Hepatocyte (in vitro differentiated cells): ENCODE results near the gene PYHIN1. TPM values are rescaled to one million over a fixed set of nuclear protein-coding genes. Genes with fewer than 3 reads are reported as not detected.

Source experiments
- DNase-seq: peaks from one replicate; pipeline ENCODE4 v3.0.0-alpha.2; 2016; ENCODE audit warnings: low spot score
- H2AFZ ChIP-seq: fragments of 200-600 bp; sonication (generic); 2 replicates; pipeline ENCODE4 v1.6.0; 2016; ENCODE audit warnings: antibody characterized with exemption, mild to moderate bottlenecking
- H3K27ac ChIP-seq: fragments of 200-600 bp; sonication (generic); 2 replicates; pipeline ENCODE4 v1.5.1; 2016; ENCODE audit warnings: mild to moderate bottlenecking
- H3K27me3 ChIP-seq: fragments of 200-600 bp; sonication (generic); 2 replicates; pipeline ENCODE4 v1.6.1; 2016
- H3K36me3 ChIP-seq: fragments of 200-600 bp; sonication (generic); replicated peaks from 2 replicates; pipeline ENCODE4 v1.5.1; 2016; ENCODE audit warnings: low read depth; ENCODE audit not compliant: insufficient read depth
- H3K4me1 ChIP-seq: fragments of 200-600 bp; sonication (generic); 2 replicates; pipeline ENCODE4 v1.5.1; 2016; ENCODE audit warnings: mild to moderate bottlenecking, moderate library complexity; ENCODE audit not compliant: insufficient read depth
- H3K4me2 ChIP-seq: fragments of 200-600 bp; sonication (generic); 2 replicates; pipeline ENCODE4 v1.6.0; 2016
- H3K4me3 ChIP-seq: fragments of 200-600 bp; sonication (generic); 2 replicates; pipeline ENCODE4 v1.5.1; 2016; ENCODE audit warnings: mild to moderate bottlenecking
- H3K79me2 ChIP-seq: fragments of 200-600 bp; sonication (generic); 2 replicates; pipeline ENCODE4 v1.6.0; 2017; ENCODE audit warnings: mild to moderate bottlenecking
- H3K9me2 ChIP-seq: fragments of 200-600 bp; sonication (generic); replicated peaks from 2 replicates; pipeline ENCODE4 v1.6.0; 2017; ENCODE audit warnings: mild to moderate bottlenecking; ENCODE audit not compliant: insufficient read depth
- H3K9me3 ChIP-seq: fragments of 200-600 bp; sonication (generic); 2 replicates; pipeline ENCODE4 v1.5.1; 2016; ENCODE audit warnings: low read depth, mild to moderate bottlenecking
- H4K20me1 ChIP-seq: fragments of 200-600 bp; sonication (generic); 2 replicates; pipeline ENCODE4 v1.6.0; 2016; ENCODE audit warnings: mild to moderate bottlenecking; ENCODE audit not compliant: insufficient read depth, poor library complexity, severe bottlenecking
- CTCF ChIP-seq: fragments of 200-600 bp; sonication (generic); IDR thresholded peaks from 2 replicates; pipeline ENCODE4 v1.5.1; 2016; ENCODE audit warnings: antibody characterized with exemption, mild to moderate bottlenecking; ENCODE audit not compliant: poor library complexity
- EZH2 ChIP-seq: fragments of 200-600 bp; sonication (generic); IDR thresholded peaks from 2 replicates; pipeline ENCODE4 v1.6.1; 2016; ENCODE audit warnings: antibody characterized with exemption, mild to moderate bottlenecking, borderline replicate concordance
- EZH2phosphoT487 ChIP-seq: fragments of 200-600 bp; sonication (generic); IDR thresholded peaks from one replicate; pipeline ENCODE4 v1.6.1; 2018; ENCODE audit warnings: antibody characterized with exemption, mild to moderate bottlenecking, low read depth, moderate library complexity; ENCODE audit not compliant: unreplicated experiment, severe bottlenecking
- WGBS: methylation state at CpG from one replicate; pipeline ENCODE4 v1.1.6; 2016; ENCODE audit warnings: low lambda C conversion rate; ENCODE audit errors: missing lambda C conversion rate; 5-methylcytosine and 5-hydroxymethylcytosine counted together
- polyA plus RNA-seq: library from polyadenylated mRNA; unstranded; fragments of >200 nt; fragmentation: Nextera tagmentation; extraction: Ambion mirVana; gene quantifications from 2 replicates; pipeline ENCODE4 v1.2.1, GENCODE V29; 2016
- total RNA-seq: library from RNA; depleted of rRNA; stranded (reverse); fragments of >200 nt; gene quantifications from 2 replicates; pipeline ENCODE4 v1.2.3, GENCODE V29; 2014

PYHIN1 gene
- total and polyA plus RNA-seq, 2 experiments from 2014 or later = not detected

- no peaks in the 10 kb centered on the region for H3K9me3 ChIP-seq
- TF ChIP-seq CTCF = no peak
- no peak for TF ChIP-seq EZH2phosphoT487
- no peak for TF ChIP-seq EZH2
- H3K36me3 ChIP-seq = no peaks in the 10 kb centered on the region
- H3K4me1 ChIP-seq = no peaks in the 10 kb centered on the region
- H3K9me2 ChIP-seq = no peaks in the 10 kb centered on the region
- H3K79me2 ChIP-seq = peaks cover 22% of the 10 kb centered on the region
- no peaks in the 10 kb centered on the region for H4K20me1 ChIP-seq
- no peak overlapping the region for H3K4me3 ChIP-seq
- DNase-seq = no peak
- WGBS = 85% methylated on average over 10 of the region's 10 CpGs
- H3K27me3 ChIP-seq = no peaks in the 10 kb centered on the region
- H2AFZ ChIP-seq = no peak overlapping the region
- H3K4me2 ChIP-seq = no peak overlapping the region
- no peak overlapping the region for H3K27ac ChIP-seq
These were observed 92.4 kb downstream of the PYHIN1 start for GRCh38 chr1:159023723-159024122.

GRCh38 chr1:159025043-159025442, 93.7 kb downstream of the PYHIN1 start:
- no peak for DNase-seq
- Histone ChIP-seq H3K4me1 (no peaks in the 10 kb centered on the region), H3K4me3 (no peak overlapping the region), H3K4me2 (no peak overlapping the region), H3K36me3 (no peaks in the 10 kb centered on the region), H3K9me2 (no peaks in the 10 kb centered on the region), H3K9me3 (no peaks in the 10 kb centered on the region), H2AFZ (no peak overlapping the region), H4K20me1 (no peaks in the 10 kb centered on the region), H3K79me2 (peaks cover 23% of the 10 kb centered on the region), H3K27ac (no peak overlapping the region), H3K27me3 (no peaks in the 10 kb centered on the region)
- 98% methylated on average over 7 of the region's 7 CpGs for WGBS
- TF ChIP-seq EZH2phosphoT487 (no peak), EZH2 (no peak), CTCF (no peak)

Other genes starting within 250 kb of the PYHIN1 start
- gene SPTA1, start 244.8 kb upstream of the PYHIN1 start, total RNA-seq = 0.03 and 0.04 TPM in 2 replicates
- 1.1 TPM in 1 of 2 replicates, not detected in the other for gene SPTA1, start 244.8 kb upstream of the PYHIN1 start, polyA plus RNA-seq
- not detected in 2 replicates for gene OR6K2, start 230.9 kb upstream of the PYHIN1 start, total RNA-seq
- not detected in 2 replicates for gene OR6K2, start 230.9 kb upstream of the PYHIN1 start, polyA plus RNA-seq
- gene OR6K3, start 210.8 kb upstream of the PYHIN1 start, total RNA-seq = not detected in 2 replicates
- not detected in 2 replicates for gene OR6K3, start 210.8 kb upstream of the PYHIN1 start, polyA plus RNA-seq
- gene OR6K6, start 176.8 kb upstream of the PYHIN1 start, total RNA-seq = not detected in 2 replicates
- gene OR6K6, start 176.8 kb upstream of the PYHIN1 start, polyA plus RNA-seq = not detected in 2 replicates
- not detected in 2 replicates for gene OR6N1, start 159.4 kb upstream of the PYHIN1 start, total RNA-seq
- gene OR6N1, start 159.4 kb upstream of the PYHIN1 start, polyA plus RNA-seq = not detected in 2 replicates
- not detected in 2 replicates for gene OR6N2, start 150.3 kb upstream of the PYHIN1 start, total RNA-seq
- gene OR6N2, start 150.3 kb upstream of the PYHIN1 start, polyA plus RNA-seq = not detected in 2 replicates
- gene MNDA, start 100.2 kb upstream of the PYHIN1 start, total RNA-seq = not detected in 2 replicates
- not detected in 2 replicates for gene MNDA, start 100.2 kb upstream of the PYHIN1 start, polyA plus RNA-seq
- 22.2 and 25.1 TPM in 2 replicates for gene IFI16, start 78.4 kb downstream of the PYHIN1 start, total RNA-seq
- gene IFI16, start 78.4 kb downstream of the PYHIN1 start, polyA plus RNA-seq = 31.8 and 35.6 TPM in 2 replicates
- 0.30 TPM in 1 of 2 replicates, not detected in the other for gene AIM2, start 145.2 kb downstream of the PYHIN1 start, total RNA-seq
- 1.1 TPM in 1 of 2 replicates, not detected in the other for gene AIM2, start 145.2 kb downstream of the PYHIN1 start, polyA plus RNA-seq
- gene CADM3, start 240.1 kb downstream of the PYHIN1 start, total RNA-seq = 0.36 and 0.37 TPM in 2 replicates
- 0.69 and 0.77 TPM in 2 replicates for gene CADM3, start 240.1 kb downstream of the PYHIN1 start, polyA plus RNA-seq